Mucosa of descending colon (tissue), 3 donors: ENCODE measurements around the gene GAS2. TPM values are rescaled to one million over a fixed set of nuclear protein-coding genes. Genes with fewer than 3 reads are reported as not detected.

Experiments
- ATAC-seq: fragments of 200-7000 bp; cut with Tn5 transposase; one replicate; pipeline ENCODE4 v1.9.1; 2020; ENCODE audit warnings: mild to moderate bottlenecking, moderate library complexity
- DNase-seq, 3 donors: peaks; one replicate each; pipeline ENCODE4 v3.0.0-alpha.2; 2020
- H3K36me3 ChIP-seq: fragments of 200-600 bp; one replicate; pipeline ENCODE4 v1.8.0; 2021; ENCODE audit warnings: low read depth, mild to moderate bottlenecking
- H3K4me1 ChIP-seq: fragments of 200-600 bp; one replicate; pipeline ENCODE4 v1.8.0; 2021; ENCODE audit warnings: low read depth, mild to moderate bottlenecking
- H3K4me3 ChIP-seq: fragments of 200-600 bp; one replicate; pipeline ENCODE4 v1.8.0; 2021; ENCODE audit warnings: mild to moderate bottlenecking
- H3K9me3 ChIP-seq: fragments of 200-600 bp; one replicate; pipeline ENCODE4 v1.8.0; 2021; ENCODE audit warnings: mild to moderate bottlenecking
- intact Hi-C, 2 donors: fragments of 100-400 bp; cut with DNase I in 1 of 2; cut with micrococcal nuclease in 1 of 2; formaldehyde crosslinking; loops; one replicate each; pipeline versions ENCODE4 v1.11.0 to v1.11.1; 2022; cut with DNase I, micrococcal nuclease
- total RNA-seq, 3 donors: library from RNA; stranded (reverse); fragmentation: NEBNext Ultra II Directional in 2 of 3; extraction: Animal tissue kit (Norgen Biotek cat#: 25700) in 2 of 3; gene quantifications; one replicate each; pipeline versions ENCODE4 v1.2.1 to v1.2.4, GENCODE V29; 2021 to 2023
- TF ChIP-seq, protein P1 (sequence below): fragments of 200-600 bp; IDR thresholded peaks from one replicate; pipeline ENCODE4 v1.8.0; 2022; ENCODE audit warnings: antibody characterized with exemption, mild to moderate bottlenecking
- donor health status: DM: no; HTN: no; CAD: no; lungs with moderate emphysema.
- donor health status: DM: no; HTN: no; CAD: no.
- donor health status: DM: no; HTN: yes; CAD: no.

Gene GAS2
- total RNA-seq, 3 donors from 2014 or later, result 2.0 to 2.8 (median 2.5) TPM

DNA sequence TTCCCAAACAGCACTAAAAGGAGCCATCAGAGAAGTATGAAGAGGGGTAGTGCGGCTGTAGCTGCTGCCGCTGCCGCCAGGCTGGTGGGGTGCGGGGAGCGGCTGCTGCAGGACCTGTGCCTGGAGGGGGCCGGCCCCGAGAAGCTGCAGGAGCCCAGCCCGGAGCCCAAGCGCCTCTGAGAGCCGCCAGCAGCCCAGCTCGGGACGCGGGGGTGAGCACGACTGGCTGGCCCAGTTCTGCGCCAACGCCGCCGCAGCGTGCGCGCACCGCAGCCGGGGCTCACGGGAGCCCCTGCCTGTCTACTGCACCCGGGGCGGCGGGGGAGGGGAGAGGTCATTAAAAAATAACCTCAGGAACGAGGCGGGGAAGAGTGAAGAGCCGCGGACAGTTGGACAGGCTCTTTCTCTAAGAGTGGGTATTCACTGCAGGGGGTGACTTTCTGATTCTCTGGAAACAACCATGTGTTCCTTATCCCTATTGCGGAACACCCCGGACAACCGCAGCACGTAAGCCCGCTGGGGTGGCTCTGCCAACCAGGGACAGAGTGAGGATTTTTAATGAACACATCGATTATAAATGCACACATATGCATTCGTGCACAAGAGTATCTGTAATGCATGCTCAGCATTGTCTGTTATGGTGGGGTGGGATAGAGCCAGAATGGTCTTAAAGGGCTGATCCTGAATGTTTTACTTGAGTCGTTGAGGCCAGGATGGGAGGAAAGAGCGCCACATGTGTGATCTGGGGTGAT, 453 bp downstream of the GAS2 start:
- Histone ChIP-seq H3K36me3 (no peaks in the 10 kb centered on the region), H3K4me1 (no peaks in the 10 kb centered on the region), H3K4me3 (no peak overlapping the region), H3K9me3 (no peaks in the 10 kb centered on the region)
- DNase-seq (peak; percentile 19 to 49 (median 35)), ATAC-seq (peak; percentile 76)
- intact Hi-C loops, result no loop called here
- TF ChIP-seq, protein P1, sequence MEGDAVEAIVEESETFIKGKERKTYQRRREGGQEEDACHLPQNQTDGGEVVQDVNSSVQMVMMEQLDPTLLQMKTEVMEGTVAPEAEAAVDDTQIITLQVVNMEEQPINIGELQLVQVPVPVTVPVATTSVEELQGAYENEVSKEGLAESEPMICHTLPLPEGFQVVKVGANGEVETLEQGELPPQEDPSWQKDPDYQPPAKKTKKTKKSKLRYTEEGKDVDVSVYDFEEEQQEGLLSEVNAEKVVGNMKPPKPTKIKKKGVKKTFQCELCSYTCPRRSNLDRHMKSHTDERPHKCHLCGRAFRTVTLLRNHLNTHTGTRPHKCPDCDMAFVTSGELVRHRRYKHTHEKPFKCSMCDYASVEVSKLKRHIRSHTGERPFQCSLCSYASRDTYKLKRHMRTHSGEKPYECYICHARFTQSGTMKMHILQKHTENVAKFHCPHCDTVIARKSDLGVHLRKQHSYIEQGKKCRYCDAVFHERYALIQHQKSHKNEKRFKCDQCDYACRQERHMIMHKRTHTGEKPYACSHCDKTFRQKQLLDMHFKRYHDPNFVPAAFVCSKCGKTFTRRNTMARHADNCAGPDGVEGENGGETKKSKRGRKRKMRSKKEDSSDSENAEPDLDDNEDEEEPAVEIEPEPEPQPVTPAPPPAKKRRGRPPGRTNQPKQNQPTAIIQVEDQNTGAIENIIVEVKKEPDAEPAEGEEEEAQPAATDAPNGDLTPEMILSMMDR, result no peak

- ATAC-seq, result no peak
- Histone ChIP-seq H3K4me1 (no peaks in the 10 kb centered on the region), H3K36me3 (no peaks in the 10 kb centered on the region), H3K9me3 (no peaks in the 10 kb centered on the region), H3K4me3 (no peak overlapping the region)
- DNase-seq, result no peak
- TF ChIP-seq, protein P1, result no peak
- intact Hi-C loops, result no loop called here
These were observed 1.8 kb downstream of the GAS2 start for GRCh38 chr11:22668005-22668796.

DNA sequence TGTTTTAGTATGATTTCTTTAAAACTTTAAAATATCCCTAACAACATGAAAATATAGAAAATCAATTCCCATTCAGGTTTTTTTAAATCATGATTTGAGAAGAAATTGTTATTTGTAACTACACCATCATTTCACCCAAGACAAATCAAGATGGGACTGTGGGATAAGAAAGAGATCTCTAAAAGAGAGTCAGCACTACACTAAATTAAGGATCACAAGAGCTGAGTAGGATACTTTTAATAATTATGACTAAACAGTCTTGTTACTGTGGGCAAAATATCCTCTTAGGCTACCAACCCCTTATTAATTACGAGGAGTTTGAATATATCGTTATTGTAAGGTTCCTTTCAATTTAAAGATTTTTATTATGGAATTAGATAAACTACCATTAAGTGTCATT, 3.0 kb downstream of the GAS2 start:
- no peaks in the 10 kb centered on the region for H3K36me3 ChIP-seq
- no peaks in the 10 kb centered on the region for H3K9me3 ChIP-seq
- DNase-seq (no peak), ATAC-seq (no peak)
- intact Hi-C loops, result no loop called here
- H3K4me1 ChIP-seq, result no peaks in the 10 kb centered on the region
- TF ChIP-seq, protein P1, result no peak
- no peak overlapping the region for H3K4me3 ChIP-seq

- ATAC-seq, result peak; percentile 54
- no peaks in the 10 kb centered on the region for H3K9me3 ChIP-seq
- H3K36me3 ChIP-seq, result no peaks in the 10 kb centered on the region
- intact Hi-C loops, result loop anchor here in 1 of 2 donors (2.0 kb wide), 2 partner anchors 60 to 116 kb away; no protein-coding TSS in a partner anchor
- DNase-seq, result no peak
- TF ChIP-seq, protein P1, result no peak
- no peaks in the 10 kb centered on the region for H3K4me1 ChIP-seq
- H3K4me3 ChIP-seq, result no peak overlapping the region
These were observed 4.4 kb downstream of the GAS2 start for GRCh38 chr11:22670830-22671229.

- DNase-seq, result no peak
- ATAC-seq, result no peak
- TF ChIP-seq, protein P1, result no peak
These were observed 5.3 kb downstream of the GAS2 start for GRCh38 chr11:22671751-22672150.

More at GRCh38 chr11:22671751-22672150, 5.3 kb downstream of the GAS2 start:
- Histone ChIP-seq H3K9me3 (no peaks in the 10 kb centered on the region), H3K36me3 (no peaks in the 10 kb centered on the region), H3K4me1 (no peaks in the 10 kb centered on the region), H3K4me3 (no peak overlapping the region)
- intact Hi-C loops, result loop anchor here in 1 of 2 donors (2.0 kb wide), 2 partner anchors 59 to 115 kb away; no protein-coding TSS in a partner anchor
